HepG2 (cell line): ENCODE measurements around the gene PIK3C2B. TPM values are rescaled to one million over a fixed set of nuclear protein-coding genes. Genes with fewer than 3 reads are reported as not detected.

ENCODE experiments used
- ATAC-seq: fragments of 200-7000 bp; cut with Tn5 transposase; 3 replicates; pipeline ENCODE4 v1.9.1; 2020; ENCODE audit warnings: mild to moderate bottlenecking, moderate library complexity
- BruUV-seq: library from RNA; stranded (reverse); fragments of 400-500 nt; replicated peaks from 2 replicates; lab custom pipeline; 2021; lab: Mats Ljungman, UMichigan
- CTCF ChIA-PET: fragments of 300-600 bp; formaldehyde crosslinking; extraction: SDS; loops from one replicate; lab custom pipeline; 2021; ENCODE audit warnings: low total read pairs, inconsistent platforms, low intra/inter-chr PET ratio; lab: Yijun Ruan, JAX
- POLR2A ChIA-PET: fragments of 350-600 bp; sonication (Branson Sonifier 250); formaldehyde crosslinking; loops from one replicate; lab custom pipeline; 2020; ENCODE audit warnings: antibody characterized with exemption, inconsistent platforms; lab: Yijun Ruan, JAX
- DNase-seq: peaks from one replicate; pipeline ENCODE4 v3.0.0-alpha.2; 2015; ENCODE audit warnings: low spot score
- FAIRE-seq: peaks from 3 replicates; lab custom pipeline; 2011; peaks lifted over from hg19 to GRCh38; lab: Jason Lieb, UNC
- H2AFZ ChIP-seq: one replicate; pipeline ENCODE4 v1.6.1; 2011; ENCODE audit warnings: low read length, inconsistent platforms
- H3K27ac ChIP-seq: fragments of 300-600 bp; 3 replicates; pipeline ENCODE4 v1.8.0; 2011; ENCODE audit warnings: mixed run types, mild to moderate bottlenecking, mixed read lengths, low read length, inconsistent platforms; ENCODE audit not compliant: insufficient read depth; ENCODE audit errors: extremely low read length
- H3K27me3 ChIP-seq, 2 experiments: fragments of 200-600 bp in 1 of 2; 2 replicates in 1 of 2; 3 replicates in 1 of 2; pipeline versions ENCODE4 v1.6.0 to v1.8.0; 2011; ENCODE audit warnings: low read length in 2 of 2, mild to moderate bottlenecking in 2 of 2, moderate library complexity in 2 of 2, inconsistent platforms in 1 of 2; ENCODE audit not compliant: insufficient read depth in 2 of 2, control insufficient read depth in 1 of 2
- H3K36me3 ChIP-seq, 2 experiments: fragments of 200-600 bp in 1 of 2; replicated peaks in 1 of 2; 2 replicates in 1 of 2; 3 replicates in 1 of 2; pipeline versions ENCODE4 v1.5.1 to v1.8.0; 2011; ENCODE audit warnings: low read length in 2 of 2, inconsistent platforms in 1 of 2; ENCODE audit not compliant: insufficient read depth in 2 of 2, control insufficient read depth in 1 of 2
- H3K4me1 ChIP-seq: 2 replicates; pipeline ENCODE4 v1.5.1; 2012; ENCODE audit warnings: low read length, inconsistent platforms; ENCODE audit not compliant: insufficient read depth
- H3K4me2 ChIP-seq: 2 replicates; pipeline ENCODE4 v1.6.0; 2011; ENCODE audit warnings: low read depth, low read length, inconsistent platforms
- H3K4me3 ChIP-seq, 3 experiments: fragments of 200-600 bp in 1 of 3; sonication (generic), shearing (Covaris generic) in 1 of 3; replicated peaks in 1 of 3; 2 replicates each; pipeline ENCODE4 v1.5.1; 2011 to 2016; ENCODE audit warnings: low read length in 3 of 3, inconsistent platforms in 2 of 3, low read depth in 2 of 3, mild to moderate bottlenecking in 2 of 3, control low read depth in 1 of 3, mixed read lengths in 1 of 3; ENCODE audit not compliant: insufficient read depth in 1 of 3
- H3K79me2 ChIP-seq: one replicate; pipeline ENCODE4 v1.6.1; 2011; ENCODE audit warnings: low read length, inconsistent platforms; ENCODE audit not compliant: insufficient read depth
- H3K9ac ChIP-seq: 2 replicates; pipeline ENCODE4 v1.6.0; 2011; ENCODE audit warnings: mild to moderate bottlenecking, low read depth, low read length, inconsistent platforms; ENCODE audit not compliant: insufficient read depth
- H3K9me3 ChIP-seq: 2 replicates; pipeline ENCODE4 v1.5.1; 2012; ENCODE audit warnings: mild to moderate bottlenecking, low read length
- H4K20me1 ChIP-seq: 2 replicates; pipeline ENCODE4 v1.6.0; 2011; ENCODE audit warnings: inconsistent platforms, mild to moderate bottlenecking, low read length, moderate library complexity; ENCODE audit not compliant: insufficient read depth
- CBFB ChIP-seq: sonication (generic); formaldehyde crosslinking; IDR thresholded peaks from 2 replicates; pipeline ENCODE4 v1.4.0; 2020; ENCODE audit warnings: missing genetic modification reagents
- FOXO1 ChIP-seq: sonication (generic); formaldehyde crosslinking; IDR thresholded peaks from 2 replicates; pipeline ENCODE4 v1.4.0; 2020; ENCODE audit warnings: missing genetic modification reagents
- HES4 ChIP-seq: sonication (generic); formaldehyde crosslinking; IDR thresholded peaks from 2 replicates; pipeline ENCODE4 v1.9.0; 2021; ENCODE audit warnings: mild to moderate bottlenecking, missing genetic modification reagents, borderline replicate concordance
- JDP2 ChIP-seq: sonication (generic); formaldehyde crosslinking; IDR thresholded peaks from 2 replicates; pipeline ENCODE4 v1.8.1; 2022; ENCODE audit warnings: missing genetic modification reagents, borderline replicate concordance
- JUN ChIP-seq: sonication (generic); formaldehyde crosslinking; IDR thresholded peaks from 2 replicates; pipeline ENCODE4 v1.4.0; 2020; ENCODE audit warnings: mild to moderate bottlenecking, missing genetic modification reagents
- KLF16 ChIP-seq, 2 experiments: sonication (generic) in 1 of 2; formaldehyde crosslinking in 1 of 2; IDR thresholded peaks; 2 replicates each; pipeline versions ENCODE4 v1.6.1 to v1.8.0; 2016 to 2023; ENCODE audit warnings: missing genetic modification reagents in 2 of 2, missing compliant biosample characterization in 1 of 2
- MEIS1 ChIP-seq: sonication (generic); formaldehyde crosslinking; IDR thresholded peaks from 2 replicates; pipeline ENCODE4 v1.9.0; 2021; ENCODE audit warnings: mild to moderate bottlenecking, missing genetic modification reagents, moderate library complexity, borderline replicate concordance
- MLLT10 ChIP-seq: sonication (generic); formaldehyde crosslinking; IDR thresholded peaks from 2 replicates; pipeline ENCODE4 v1.4.0; 2020; ENCODE audit warnings: missing genetic modification reagents
- NR1H2 ChIP-seq: sonication (generic); formaldehyde crosslinking; IDR thresholded peaks from 2 replicates; pipeline ENCODE4 v1.8.1; 2022; ENCODE audit warnings: low read depth, missing genetic modification reagents, borderline replicate concordance
- RAD51 ChIP-seq: fragments of 450-650 bp; IDR thresholded peaks from 2 replicates; pipeline ENCODE4 v1.6.1; 2016; ENCODE audit warnings: borderline replicate concordance
- SNRNP70 ChIP-seq: fragments of 200-400 bp; formaldehyde crosslinking; IDR thresholded peaks from 2 replicates; pipeline ENCODE4 v1.6.1; 2017; ENCODE audit warnings: mild to moderate bottlenecking, low read depth, low read length, moderate library complexity
- TCF7L2 ChIP-seq: IDR thresholded peaks from 2 replicates; pipeline ENCODE4 v1.6.1; 2011; ENCODE audit warnings: mild to moderate bottlenecking, low read depth, low read length, moderate library complexity
- ZBTB42 ChIP-seq: sonication (generic); formaldehyde crosslinking; IDR thresholded peaks from 2 replicates; pipeline ENCODE4 v1.5.0; 2020; ENCODE audit warnings: mild to moderate bottlenecking, missing genetic modification reagents
- ZNF451 ChIP-seq: sonication (generic); formaldehyde crosslinking; IDR thresholded peaks from 2 replicates; pipeline ENCODE4 v1.5.0; 2020; ENCODE audit warnings: mild to moderate bottlenecking, missing genetic modification reagents
- WGBS: methylation state at CpG from one replicate; pipeline ENCODE4 v1.1.6; 2017; ENCODE audit warnings: low lambda C conversion rate; 5-methylcytosine and 5-hydroxymethylcytosine counted together
- in situ Hi-C: cut with HindIII; loops from 2 replicates; pipeline ENCODE4 v1.10.0; 2017; ENCODE audit warnings: low pct_unique_long_range_greater_than_20kb; ENCODE audit not compliant: extremely low pct_ligation_motif_present
- intact Hi-C: fragments of 100-400 bp; cut with micrococcal nuclease; formaldehyde crosslinking; loops from one replicate; pipeline ENCODE4 v1.10.0; 2022; ENCODE audit not compliant: unreplicated experiment
- polyA plus RNA-seq, 8 experiments: library from polyadenylated mRNA; depleted of rRNA in 3 of 8; stranded (reverse) in 7 of 8; unstranded in 1 of 8; fragments of >200 nt; fragmentation: Illumina TruSeq in 4 of 8; extraction: Trizol in 4 of 8; gene quantifications; 2 replicates each; pipeline versions ENCODE4 v1.2.1 to v1.2.3, GENCODE V29; 2011 to 2016; ENCODE audit warnings: low read depth in 4 of 8, missing spikeins in 1 of 8, mixed read lengths in 1 of 8; ENCODE audit not compliant: insufficient read depth in 1 of 8
- total RNA-seq, 5 experiments: library from RNA; depleted of rRNA; stranded (reverse); fragments of >200 nt; fragmentation: Illumina TruSeq; extraction: Trizol; gene quantifications; 2 replicates each; pipeline ENCODE4 v1.2.3, GENCODE V29; 2016; ENCODE audit warnings: low read depth in 1 of 5
- TF ChIP-seq, protein P1 (sequence below): IDR thresholded peaks from 2 replicates; pipeline ENCODE4 v1.6.1; 2012; ENCODE audit warnings: low read depth, low read length, improper control_type of control experiment
- TF ChIP-seq, protein P2 (sequence below): IDR thresholded peaks from 2 replicates; pipeline ENCODE4 v1.6.1; 2016; ENCODE audit warnings: control low read depth
- TF ChIP-seq, protein P3 (sequence below): sonication (generic); formaldehyde crosslinking; IDR thresholded peaks from 2 replicates; pipeline ENCODE4 v1.5.0; 2020; ENCODE audit warnings: missing genetic modification reagents, mild to moderate bottlenecking, borderline replicate concordance
- TF ChIP-seq, protein P4 (sequence below): sonication (generic); formaldehyde crosslinking; IDR thresholded peaks from 2 replicates; pipeline ENCODE4 v1.4.0; 2020; ENCODE audit warnings: low read depth, mild to moderate bottlenecking, missing genetic modification reagents
- TF ChIP-seq, protein P5 (sequence below): sonication (generic); formaldehyde crosslinking; IDR thresholded peaks from 2 replicates; pipeline ENCODE4 v1.4.0; 2020; ENCODE audit warnings: missing genetic modification reagents, mild to moderate bottlenecking, borderline replicate concordance

PIK3C2B gene
- total and polyA plus RNA-seq, 2 of the 13 experiments (the other 11 are each of a cell fraction or from before 2014, with no cell fraction given), result 3.4 to 4.5 TPM

DNA sequence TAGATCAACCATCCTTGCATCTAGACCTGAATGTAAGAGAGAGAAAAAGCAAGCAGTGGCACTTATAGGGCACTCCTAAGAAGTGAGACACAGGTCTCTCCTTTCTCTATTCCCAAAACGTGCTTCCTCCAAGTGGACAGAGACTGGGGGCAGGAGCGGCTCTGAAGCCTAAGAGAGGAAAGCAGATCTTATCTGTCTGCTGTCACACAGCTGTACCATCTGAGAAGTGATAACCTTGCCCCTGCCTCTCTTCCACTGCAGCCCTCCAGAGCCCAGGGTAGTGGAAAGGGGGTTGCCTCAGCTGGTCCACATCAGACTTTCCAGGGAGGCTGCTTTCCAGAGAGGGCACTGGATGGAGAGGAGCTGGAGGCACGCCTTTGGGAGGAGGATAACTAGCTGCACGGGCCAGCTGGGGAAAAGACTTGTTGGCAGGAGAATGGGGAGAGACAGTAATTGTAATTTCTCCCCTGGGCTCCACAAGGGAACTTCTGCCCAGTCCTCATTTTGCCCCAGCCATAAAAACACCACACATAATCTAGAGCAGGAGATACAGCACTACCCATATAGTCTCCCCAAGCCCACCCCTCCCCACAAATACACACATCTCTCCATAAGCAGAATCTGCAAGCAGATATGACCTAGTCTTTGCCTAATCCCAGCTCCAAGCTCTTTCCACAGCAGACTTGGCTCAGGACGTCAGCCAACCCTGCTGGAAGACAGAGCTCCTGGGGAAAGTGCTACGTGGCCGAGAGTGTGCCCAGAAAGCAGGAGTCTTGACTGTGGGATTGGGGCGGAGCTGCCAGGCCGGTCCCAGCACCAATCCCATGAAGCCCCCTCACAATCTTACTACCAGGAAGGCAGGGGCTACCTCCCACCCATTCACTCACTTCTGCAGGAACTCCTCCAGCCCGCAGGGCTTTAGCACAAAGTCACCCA, 31.2 kb downstream of the PIK3C2B start:
- Histone ChIP-seq H3K36me3 (peaks cover 4 to 7% of the 10 kb centered on the region in 2 experiments; a peak in 3 of 5 replicates), H3K79me2 (no peaks in the 10 kb centered on the region), H3K4me3 (no peak overlapping the region), H3K4me1 (no peaks in the 10 kb centered on the region), H2AFZ (no peak overlapping the region), H3K4me2 (no peak overlapping the region), H3K27ac (no peak overlapping the region), H3K27me3 (no peaks in the 10 kb centered on the region), H3K9ac (no peak overlapping the region), H4K20me1 (no peaks in the 10 kb centered on the region), H3K9me3 (no peaks in the 10 kb centered on the region)
- POLR2A ChIA-PET, result no interaction called here
- TF ChIP-seq TCF7L2, result no peak
- TF ChIP-seq RAD51, result no peak
- no peak for TF ChIP-seq MLLT10
- no peak for TF ChIP-seq JDP2 (CRISPR knock-in tag)
- TF ChIP-seq ZNF451 (CRISPR knock-in tag), result no peak
- TF ChIP-seq, protein P1, sequence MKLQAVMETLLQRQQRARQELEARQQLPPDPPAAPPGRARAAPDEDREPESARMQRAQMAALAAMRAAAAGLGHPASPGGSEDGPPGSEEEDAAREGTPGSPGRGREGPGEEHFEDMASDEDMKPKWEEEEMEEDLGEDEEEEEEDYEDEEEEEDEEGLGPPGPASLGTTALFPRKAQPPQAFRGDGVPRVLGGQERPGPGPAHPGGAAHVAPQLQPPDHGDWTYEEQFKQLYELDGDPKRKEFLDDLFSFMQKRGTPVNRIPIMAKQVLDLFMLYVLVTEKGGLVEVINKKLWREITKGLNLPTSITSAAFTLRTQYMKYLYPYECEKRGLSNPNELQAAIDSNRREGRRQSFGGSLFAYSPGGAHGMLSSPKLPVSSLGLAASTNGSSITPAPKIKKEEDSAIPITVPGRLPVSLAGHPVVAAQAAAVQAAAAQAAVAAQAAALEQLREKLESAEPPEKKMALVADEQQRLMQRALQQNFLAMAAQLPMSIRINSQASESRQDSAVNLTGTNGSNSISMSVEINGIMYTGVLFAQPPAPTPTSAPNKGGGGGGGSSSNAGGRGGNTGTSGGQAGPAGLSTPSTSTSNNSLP, result no peak
- TF ChIP-seq KLF16 (CRISPR knock-in tag; IDR thresholded peaks at IDR 0.05), result no peak
- TF ChIP-seq, protein P2, sequence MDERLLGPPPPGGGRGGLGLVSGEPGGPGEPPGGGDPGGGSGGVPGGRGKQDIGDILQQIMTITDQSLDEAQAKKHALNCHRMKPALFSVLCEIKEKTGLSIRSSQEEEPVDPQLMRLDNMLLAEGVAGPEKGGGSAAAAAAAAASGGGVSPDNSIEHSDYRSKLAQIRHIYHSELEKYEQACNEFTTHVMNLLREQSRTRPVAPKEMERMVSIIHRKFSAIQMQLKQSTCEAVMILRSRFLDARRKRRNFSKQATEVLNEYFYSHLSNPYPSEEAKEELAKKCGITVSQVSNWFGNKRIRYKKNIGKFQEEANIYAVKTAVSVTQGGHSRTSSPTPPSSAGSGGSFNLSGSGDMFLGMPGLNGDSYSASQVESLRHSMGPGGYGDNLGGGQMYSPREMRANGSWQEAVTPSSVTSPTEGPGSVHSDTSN (CRISPR knock-in tag), result no peak
- TF ChIP-seq, protein P3, sequence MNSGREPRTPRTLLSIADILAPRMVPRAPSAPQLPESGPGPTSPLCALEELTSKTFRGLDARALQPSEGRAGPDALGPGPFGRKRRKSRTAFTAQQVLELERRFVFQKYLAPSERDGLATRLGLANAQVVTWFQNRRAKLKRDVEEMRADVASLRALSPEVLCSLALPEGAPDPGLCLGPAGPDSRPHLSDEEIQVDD (CRISPR knock-in tag), result no peak
- no peak for TF ChIP-seq JUN (CRISPR knock-in tag)
- no peak for TF ChIP-seq CBFB (CRISPR knock-in tag)
- no peak for TF ChIP-seq HES4
- no peak for TF ChIP-seq FOXO1 (CRISPR knock-in tag)
- TF ChIP-seq ZBTB42 (CRISPR knock-in tag), result no peak
- no peak for TF ChIP-seq SNRNP70
- TF ChIP-seq, protein P4, sequence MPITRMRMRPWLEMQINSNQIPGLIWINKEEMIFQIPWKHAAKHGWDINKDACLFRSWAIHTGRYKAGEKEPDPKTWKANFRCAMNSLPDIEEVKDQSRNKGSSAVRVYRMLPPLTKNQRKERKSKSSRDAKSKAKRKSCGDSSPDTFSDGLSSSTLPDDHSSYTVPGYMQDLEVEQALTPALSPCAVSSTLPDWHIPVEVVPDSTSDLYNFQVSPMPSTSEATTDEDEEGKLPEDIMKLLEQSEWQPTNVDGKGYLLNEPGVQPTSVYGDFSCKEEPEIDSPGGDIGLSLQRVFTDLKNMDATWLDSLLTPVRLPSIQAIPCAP (CRISPR knock-in tag), result no peak
- TF ChIP-seq NR1H2 (CRISPR knock-in tag), result no peak
- TF ChIP-seq MEIS1 (CRISPR knock-in tag), result no peak
- TF ChIP-seq, protein P5, sequence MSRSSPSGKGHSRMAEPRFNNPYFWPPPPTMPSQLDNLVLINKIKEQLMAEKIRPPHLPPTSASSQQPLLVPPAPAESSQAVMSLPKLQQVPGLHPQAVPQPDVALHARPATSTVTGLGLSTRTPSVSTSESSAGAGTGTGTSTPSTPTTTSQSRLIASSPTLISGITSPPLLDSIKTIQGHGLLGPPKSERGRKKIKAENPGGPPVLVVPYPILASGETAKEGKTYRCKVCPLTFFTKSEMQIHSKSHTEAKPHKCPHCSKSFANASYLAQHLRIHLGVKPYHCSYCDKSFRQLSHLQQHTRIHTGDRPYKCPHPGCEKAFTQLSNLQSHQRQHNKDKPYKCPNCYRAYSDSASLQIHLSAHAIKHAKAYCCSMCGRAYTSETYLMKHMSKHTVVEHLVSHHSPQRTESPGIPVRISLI (CRISPR knock-in tag), result no peak
- in situ Hi-C loops (no loop called here), intact Hi-C loops (no loop called here)
- CTCF ChIA-PET, result no interaction called here
- 96% methylated on average over 8 of the region's 10 CpGs for whole genome bisulfite sequencing
- DNase-seq, result no peak
- no peak for FAIRE-seq
- BruUV-seq, result no TSS peak
- no peak for ATAC-seq
